GM19099 (cell line): ENCODE measurements around the gene C19orf47.

Source experiments
- POLR2A ChIP-seq: IDR thresholded peaks from 3 replicates; pipeline ENCODE4 v1.6.1; 2011; ENCODE audit warnings: low read depth; ENCODE audit not compliant: insufficient read length; ENCODE audit errors: extremely low read depth

The C19orf47 gene

DNA sequence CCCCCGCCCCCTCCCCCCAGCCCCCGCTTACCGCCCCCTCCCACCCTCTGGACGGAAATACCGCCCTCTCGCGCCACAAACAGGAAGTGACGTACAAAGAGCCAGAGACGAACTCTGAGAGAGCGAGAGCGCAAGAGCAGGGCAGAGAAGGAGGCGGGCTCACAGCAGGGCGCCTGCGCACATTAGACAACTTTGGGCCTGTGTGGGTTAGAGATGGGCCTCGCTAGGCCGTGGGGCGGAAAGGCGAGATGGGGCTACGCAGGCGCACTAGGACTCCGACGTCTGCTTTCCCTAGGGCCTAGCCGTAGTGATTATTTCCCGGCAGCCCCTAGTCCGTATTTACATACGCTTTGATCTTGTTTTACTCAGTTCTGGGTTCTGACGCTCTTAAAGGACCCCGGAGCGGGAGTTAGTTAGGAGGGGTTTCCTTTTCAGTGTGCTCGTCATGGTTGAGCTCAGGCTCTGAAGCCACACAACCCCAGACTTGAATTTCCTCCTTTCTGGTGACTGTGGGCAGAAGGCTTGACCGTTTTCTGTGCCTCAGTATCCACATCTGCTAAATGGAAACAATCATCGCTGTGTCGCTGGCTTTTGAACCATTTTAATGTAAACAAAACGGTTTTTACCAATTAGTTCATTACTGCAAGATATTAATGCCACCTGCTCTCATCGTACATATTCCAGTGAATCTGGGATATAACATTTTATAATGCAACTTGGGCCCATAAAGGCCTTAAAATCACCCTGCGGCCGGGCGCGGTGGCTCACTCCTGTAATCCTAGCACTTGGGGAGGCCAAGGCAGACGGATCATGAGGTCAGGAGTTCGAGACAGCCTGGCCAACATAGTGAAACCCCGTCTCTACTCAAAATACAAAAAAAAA lies 62.6 kb downstream of the C19orf47 start:
- TF ChIP-seq POLR2A, result peak; percentile 79

DNA sequence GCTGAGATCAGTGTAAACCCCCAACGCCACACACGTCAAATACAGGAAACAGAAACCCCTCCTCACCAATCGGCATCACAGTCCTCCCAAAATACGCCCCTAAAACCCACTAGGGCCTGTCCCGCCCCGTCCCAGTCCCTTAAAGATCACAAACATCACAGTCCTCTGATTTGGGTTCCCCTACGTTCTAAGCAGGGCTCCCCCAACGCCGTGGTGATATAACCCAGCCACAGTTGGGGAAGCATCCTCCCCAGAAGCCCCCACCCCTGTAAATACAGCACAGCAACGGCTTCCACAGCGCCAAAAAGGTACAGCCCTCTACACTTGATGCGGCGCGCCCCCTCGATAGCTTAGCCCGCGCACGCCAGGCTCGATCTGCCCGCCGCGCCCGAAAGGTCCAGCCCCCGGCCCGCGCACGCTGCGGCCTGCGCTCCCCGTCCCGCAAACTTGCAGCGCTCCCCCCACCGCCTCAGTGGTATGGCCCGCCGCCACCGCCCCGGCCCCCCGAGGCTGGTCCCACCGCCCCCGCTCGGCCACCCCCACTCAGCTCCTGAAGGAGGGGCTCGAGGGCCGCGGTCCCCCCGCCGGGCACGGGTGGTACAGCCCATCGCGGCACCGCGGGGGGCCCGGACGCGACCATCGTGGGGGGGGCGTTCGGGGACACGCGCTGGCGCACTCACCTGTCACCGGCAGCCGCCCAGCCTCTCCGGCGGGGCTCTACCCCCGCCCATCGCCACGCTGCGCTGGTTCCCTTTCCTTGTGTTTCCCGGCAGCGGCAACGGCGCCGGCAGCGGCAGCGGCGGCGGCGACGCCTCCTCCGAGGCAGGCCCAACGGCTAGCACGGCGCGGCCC lies 63.5 kb downstream of the C19orf47 start, which contains the start of gene AKT2:
Gene AKT2 (minus strand): TSS at position 845 of the 852 bp plus-strand sequence. CDS start 20,078 bp downstream, outside the sequence.
- peak; percentile 60 for TF ChIP-seq POLR2A

DNA sequence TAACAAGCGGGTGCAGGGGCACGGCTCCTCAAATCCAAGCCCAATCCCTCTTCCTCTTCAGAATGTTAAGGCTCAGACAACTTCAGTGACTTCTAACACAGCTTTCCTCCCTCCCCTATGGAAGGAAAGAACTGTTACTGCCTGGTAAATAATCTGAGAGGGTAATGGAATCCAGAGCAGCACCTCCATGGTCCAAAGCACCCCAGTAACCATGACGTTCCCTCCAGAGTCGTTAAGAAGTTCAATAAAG lies 64.0 kb downstream of the C19orf47 start:
- no peak for TF ChIP-seq POLR2A

DNA sequence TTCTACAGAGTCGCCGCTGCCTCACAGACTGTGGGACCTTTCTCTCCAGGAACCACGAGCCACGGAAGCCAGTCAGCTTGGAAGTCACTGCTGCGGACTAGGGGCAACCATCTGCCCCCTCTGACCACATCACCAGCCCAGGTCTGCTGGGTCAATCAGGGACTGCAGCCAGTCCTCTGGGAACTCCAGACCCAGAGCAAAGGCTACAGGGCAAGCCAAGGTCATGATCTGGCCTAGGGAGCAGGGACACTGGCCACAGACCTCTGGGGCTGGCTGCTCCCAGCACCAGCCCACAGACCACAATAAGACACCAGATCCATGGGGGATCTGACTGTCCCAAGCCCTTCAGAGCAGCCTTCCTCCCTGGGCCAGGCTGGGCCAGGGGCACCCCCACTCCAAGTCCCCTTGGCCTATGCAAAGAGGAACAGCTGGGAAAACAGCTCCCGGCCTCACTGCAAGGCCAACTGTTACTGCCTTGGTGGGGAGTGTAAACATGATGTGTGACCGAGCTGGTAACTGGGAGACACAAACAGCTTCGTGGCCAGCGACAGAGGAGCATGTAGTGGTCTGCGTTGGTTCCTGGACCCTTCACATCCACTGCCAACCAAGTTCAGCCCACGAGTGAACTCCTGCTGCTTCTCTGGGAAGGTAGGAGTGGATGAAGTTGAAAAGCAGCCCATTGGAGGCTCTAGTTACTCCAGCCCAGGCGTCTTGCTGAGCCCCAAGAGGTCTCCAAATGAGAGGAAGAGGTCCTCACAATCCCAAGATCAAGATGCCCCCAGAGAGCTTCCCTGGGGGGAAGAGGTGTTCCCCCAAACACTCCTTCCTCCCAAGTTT lies 64.6 kb downstream of the C19orf47 start:
- no peak for TF ChIP-seq POLR2A

DNA sequence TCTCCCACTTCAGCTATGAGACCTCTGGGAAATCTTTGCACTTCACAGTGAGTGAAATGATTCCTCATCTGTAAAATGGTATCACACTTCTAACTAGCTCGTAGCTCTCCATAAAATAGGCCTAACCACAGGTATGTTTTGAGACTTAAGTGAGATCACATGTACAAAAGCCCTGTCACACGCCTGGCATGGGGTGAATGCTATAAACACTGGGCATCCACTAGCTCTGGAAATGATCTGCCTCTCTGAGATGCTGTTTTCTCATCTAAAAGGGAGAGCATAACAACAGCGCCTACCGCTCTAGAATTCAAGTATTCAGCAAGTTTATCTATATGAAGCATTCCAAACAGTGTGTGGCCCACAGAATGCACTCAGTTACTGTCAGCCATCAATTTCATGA lies 65.3 kb downstream of the C19orf47 start:
- TF ChIP-seq POLR2A, result no peak

DNA sequence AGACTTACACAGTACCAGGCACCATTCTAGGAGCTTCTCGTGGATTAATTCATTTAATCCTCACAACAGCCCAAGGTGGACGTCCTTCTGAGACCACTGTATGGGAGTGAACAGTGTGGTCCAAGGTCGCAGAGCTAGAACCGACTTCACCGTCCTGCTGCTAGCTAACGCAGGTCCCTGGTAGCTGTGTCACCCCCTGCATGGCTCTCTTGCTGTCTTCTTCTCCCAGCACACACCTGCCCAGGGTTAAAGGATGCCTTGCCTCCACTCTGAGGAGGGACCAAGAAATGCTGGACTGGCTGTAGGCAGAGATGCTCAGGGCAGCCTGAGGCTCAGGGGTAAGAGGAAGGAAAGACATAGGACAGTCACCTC lies 66.0 kb downstream of the C19orf47 start:
- TF ChIP-seq POLR2A, result no peak

DNA sequence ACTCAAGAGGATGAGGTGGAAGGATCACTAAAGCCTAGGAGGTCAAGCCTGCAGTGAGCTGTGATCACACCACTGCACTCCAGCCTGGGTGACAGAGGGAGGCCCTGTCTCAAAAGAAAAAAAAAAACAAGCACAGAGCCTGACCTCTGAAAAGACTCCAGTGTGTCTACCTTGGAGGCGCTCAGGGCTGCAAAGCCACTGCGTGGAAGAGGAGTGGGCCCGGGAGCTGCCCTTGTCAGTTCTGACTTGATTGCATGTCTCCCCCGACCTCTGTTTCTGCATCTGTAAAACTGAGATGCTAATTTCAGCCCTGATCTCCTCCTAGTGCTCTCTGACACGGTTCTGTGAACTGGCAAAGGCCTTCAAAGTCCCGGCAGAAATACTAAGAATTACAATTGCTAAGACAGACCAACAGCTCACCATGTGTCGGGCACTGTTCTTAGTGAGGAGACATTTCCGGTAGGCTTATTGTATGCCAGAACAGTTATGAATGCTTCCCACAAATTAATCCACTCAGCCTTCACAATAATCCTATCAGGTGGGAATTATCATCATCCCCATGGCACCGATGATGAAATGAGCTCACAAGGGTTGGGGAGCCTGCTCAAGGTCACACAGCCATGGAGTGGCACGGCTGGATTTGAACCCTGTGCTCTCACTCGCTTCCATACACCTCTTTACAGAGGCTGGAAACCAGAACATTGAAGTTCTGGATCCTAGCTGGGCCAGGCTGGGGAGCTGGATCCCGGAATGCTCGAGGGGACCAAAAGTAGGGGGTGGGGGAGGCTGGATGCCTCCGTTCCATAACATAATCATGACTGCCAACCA lies 66.6 kb downstream of the C19orf47 start:
- no peak for TF ChIP-seq POLR2A

DNA sequence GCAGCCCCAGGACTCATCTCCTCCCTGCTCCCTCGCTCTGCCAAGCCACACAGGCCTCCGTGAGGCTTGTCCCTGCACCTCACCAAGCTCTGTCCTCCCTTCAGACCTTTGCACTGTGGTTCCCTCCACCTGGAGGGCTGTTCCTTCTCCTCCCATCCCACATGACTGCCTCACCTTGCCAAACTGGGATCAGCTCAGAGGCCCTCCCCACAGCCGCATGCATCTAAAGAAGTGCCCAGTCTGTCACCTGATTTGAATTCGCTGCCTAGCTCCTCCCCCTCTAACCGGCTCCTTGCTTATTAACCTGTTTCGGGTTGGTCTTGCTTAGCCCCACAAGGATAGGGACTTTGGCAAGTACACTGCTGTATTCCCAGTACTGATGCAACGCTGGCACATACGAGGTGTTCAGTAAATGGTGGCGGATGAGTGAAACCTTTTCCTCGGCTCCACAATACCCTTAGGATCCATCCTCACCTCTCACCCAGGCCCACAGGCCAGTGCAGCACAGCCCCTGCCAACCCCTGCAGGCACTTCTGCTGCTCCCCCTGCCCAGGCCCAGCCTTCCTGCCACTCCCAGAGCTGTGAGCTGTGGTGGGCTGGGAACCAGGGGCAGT lies 67.5 kb downstream of the C19orf47 start:
- TF ChIP-seq POLR2A, result no peak

DNA sequence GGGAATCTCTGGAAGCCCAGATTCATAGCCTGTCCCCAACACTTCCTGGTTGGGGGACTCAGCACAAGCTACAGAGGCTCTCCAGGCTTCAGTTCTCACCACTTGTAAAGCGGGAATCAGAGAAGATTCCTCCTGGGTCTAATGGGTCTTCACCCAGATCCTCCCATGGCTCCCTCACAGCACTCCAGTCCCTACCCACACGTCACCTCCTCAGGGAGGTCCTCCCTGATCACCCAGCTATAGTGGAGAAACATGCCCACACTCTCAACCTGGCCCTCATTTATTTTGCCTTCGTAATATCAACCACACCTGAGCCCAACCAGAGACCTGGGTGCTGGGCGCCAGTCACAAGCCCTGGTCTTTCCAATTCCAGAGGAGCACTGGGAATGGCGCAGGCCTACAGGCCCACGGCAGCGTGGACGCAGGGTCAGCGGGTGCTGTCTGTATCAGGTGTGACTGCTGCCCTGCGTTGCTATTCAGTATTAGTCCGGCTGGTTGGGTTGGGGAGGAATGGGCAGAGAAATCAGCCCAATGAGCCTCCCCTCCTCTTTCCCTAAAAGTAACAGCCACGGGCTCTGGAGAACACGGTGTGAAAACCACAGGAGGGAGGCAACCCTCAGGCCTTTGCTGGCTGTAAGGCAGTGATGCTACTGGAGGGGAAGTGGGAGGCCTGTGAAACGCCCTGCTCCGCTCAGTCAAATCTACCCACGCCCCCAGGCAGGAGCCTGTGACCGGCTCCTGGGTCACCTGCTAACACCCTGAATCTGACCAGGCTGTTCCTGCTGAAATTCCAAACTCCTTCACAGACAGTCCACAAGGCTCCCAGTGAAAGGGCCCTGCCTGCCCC lies 68.2 kb downstream of the C19orf47 start:
- TF ChIP-seq POLR2A, result no peak

DNA sequence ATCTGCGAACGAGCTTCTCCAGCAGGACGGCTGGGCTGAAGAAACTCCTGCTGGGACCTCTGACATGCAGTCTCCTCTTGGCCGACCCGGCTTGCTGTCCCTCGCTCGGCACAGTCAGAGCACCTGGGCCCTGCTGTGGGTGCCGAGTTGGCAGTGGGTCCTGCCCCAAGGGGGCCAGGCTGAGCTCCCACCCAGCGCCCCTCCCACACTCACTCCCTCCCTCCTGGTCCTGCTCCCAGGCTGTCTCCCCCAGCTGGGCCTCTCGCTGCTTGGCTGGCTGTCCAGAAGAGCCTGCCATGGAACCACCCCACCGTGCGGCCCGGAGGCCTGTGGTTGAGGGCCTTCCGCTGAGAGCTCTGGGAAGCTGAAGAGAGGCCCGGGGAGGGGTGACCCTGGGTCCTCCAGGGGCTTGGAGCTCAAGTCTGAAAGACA lies 69.1 kb downstream of the C19orf47 start:
- TF ChIP-seq POLR2A, result no peak

DNA sequence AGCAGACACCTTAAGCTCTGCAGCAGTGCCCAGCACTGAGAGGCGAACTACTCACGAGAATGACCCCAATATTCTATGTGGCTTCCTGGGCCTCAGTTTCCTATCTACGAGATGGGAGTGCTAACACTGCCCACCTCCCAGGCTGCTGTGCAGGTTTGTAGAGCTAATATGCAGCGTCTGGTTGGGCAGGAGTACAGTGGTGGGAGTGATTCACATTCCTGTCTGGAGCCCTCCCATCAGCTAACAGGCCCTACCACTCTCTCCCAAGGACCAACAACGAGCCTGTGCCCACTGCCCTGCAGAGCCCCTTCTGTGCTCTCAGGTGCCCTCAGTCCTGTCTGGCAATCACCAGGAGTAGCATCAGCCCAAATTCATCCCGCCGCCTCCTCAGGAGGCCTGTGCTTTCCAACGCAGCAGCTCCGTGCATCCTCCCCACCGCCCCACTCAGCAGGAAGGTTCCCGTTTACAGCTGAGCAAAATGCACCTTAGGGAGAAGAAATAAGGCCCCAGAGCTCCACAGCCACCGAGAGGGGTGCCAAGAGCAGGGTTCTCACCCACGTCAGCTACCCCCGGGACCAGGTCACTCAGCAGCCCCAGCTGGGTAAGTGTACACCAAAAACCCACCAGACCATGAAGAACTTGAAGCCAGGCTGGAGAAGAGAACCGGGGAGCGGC lies 69.7 kb downstream of the C19orf47 start:
- no peak for TF ChIP-seq POLR2A

DNA sequence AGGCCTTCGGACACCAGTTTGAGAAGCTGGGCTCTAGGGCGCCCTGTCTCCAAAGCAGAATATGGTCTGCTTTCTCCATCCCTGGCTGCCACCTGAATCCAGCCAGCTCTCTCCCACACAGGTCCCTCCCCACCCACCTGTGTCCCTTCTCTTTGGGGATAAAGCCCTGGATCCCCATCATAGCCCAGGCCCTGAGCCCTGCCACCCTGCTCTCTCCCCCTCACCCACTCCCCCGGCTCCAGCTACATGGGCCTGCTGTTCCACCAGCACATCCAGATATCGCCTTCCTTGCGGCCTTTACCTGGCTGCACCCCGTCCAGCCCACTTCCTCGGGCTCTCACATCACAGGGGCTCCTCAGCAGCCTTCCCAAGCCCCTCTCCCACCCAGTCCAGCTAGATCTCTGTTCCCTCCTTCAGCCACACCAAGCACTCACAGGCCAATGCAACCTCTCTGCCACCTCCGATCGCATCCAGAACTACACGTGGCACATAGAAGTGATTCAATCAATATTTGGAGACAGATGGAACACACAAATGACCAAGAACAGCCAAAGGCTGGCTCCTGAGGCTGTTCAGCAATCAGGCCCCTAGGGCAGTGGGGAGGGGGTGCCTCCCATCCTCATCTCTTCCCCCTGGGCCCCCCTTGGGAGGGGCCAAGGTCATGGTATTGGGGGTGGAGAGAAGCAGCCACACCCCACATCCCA lies 70.7 kb downstream of the C19orf47 start:
- no peak for TF ChIP-seq POLR2A
